ENCODE measurements around the gene SYN1.

Gene SYN1

DNA sequence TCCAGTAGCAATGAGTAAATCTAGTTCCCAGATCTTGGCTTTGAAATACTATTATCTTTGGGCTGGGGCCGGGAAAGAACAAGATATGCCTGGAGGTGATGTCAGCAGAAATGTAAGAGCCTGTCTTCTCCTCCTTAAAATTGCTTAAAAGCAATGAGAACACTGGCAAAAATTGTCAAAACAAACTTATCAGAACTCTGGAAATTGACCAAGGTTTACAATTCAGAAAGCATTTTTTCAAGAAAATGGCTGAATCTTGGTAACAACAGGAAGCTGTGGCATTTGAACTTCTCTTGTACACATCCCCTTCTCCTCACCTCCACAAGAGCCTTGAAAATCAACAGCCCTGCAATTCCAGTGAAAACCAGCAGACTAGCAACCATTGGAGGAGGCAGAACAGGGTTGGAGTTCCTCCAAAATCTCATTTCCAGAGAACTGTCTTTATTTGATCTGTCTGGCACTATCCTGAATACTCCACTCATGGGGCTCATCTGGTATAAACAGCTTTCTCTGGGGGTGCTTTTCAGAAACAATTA is 23.9 kb downstream of the SYN1 start:
- DNase-seq (ENCODE audit: low spot score): no peak

DNA sequence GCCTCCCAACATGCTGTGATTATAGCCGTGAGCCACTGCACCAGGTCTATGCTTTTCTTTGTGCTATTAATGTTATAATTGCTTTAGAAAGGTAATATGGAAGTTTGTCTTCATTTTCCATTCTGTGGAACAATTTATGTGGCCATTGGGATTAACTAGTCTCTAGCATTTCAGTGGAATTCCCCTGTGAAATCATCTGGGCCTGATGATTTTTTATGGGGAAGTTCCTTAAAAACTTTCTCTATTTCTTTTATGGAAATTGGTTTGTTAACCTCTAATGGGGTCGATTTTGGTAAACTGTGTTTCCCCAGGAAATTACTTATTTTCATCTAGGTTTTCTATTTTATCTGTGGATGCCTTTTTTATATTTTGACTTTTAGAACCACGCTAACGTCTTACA is 26.1 kb downstream of the SYN1 start:
- DNase-seq (ENCODE audit: low spot score): no peak

DNA sequence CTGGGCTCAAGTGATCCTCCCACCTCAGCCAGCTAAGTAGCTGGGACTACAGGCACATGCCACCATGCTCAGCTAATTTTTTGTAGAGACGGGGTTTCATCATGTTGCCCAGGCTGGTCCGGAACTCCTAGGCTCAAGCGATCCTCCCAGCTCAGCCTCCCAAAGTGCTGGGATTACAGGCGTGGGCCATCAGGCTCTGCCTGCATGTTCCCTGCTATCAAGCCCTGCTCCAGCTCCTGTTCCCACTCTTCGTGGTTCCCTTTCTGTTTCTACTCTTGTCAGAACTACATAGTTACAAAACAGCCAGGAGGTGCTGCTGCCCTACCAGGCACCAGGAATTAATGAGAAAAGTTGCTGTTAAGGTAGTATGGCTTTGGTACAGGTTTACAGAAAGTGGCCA is 28.7 kb downstream of the SYN1 start:
- DNase-seq (ENCODE audit: low spot score): no peak

DNA sequence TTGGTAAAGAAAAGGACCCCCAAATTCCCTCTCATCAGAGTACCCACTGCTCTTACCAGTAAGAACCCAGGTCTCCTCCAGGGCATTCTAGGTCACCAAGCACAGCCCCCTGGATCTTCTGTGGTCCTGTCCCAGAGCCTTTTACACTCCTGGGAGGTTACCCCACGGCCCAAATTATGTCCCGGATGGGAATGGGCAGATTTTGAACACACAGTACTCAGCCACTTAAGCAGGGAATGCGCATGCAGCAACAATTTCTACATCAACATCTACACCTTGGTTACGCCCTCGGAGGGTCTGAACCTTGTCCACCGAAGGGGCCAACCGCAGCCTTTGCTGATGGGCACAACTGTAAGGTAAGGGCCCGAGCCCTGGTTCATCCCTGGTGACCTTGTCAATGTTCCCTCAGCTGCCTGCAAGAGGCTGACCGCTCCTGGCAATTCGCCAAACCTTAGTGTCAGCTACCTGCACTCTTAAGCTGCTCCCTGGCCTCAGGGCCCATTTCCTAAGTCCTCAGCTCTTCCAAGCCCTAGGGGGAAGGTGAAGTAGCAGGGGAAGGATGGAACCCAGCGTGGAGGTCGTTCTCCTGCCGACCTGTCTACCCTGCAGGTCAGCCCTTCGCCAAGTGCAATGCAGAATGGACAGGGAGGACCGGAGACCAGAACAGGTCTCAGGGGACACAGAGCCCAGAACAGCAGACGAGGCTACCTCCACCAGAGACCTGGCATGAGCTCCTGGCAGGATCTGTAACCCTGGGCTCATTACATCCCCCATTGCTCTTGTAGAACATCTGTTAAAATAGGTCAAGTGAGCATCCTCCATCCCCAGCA is 31.5 kb downstream of the SYN1 start:
- DNase-seq (ENCODE audit: low spot score): peak; percentile 4

DNA sequence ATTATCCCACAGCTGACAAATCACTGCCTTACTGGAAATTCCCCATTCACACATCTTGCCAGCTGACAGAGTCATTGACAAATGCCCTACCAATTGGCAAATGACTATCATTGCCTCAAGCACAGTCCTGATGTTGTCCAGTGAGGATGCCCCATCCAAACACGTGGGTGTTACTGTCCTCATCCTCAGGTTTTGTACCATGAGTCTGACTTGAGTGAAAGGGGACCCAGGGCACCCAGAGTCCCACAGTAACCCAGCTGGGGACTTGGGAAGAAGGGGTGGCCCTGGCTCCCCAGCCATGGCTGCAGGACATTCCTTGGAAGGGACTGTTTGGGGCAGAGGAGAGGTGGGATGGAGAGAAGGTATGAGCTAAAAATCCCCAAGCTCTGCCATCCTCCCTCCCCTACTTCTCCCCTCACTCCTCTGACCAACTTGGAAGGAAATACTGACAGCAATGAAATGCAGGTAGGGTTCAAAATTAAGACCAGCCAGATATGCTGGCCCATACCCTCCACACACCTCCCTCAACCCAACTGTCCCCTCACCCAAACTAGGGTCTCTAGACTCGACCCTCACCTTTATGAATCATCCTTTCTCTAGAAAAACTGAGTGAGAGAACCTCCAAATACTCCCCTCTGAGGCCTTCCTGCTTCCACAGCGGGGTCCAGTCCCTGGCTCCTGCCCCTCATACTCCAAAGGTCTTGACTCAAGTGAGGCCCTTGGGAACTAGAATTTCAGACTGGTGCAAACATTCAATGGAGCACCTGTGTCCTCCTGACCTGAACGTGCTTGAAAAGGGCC is 32.4 kb downstream of the SYN1 start:
- no peak for DNase-seq (ENCODE audit: low spot score)

DNA sequence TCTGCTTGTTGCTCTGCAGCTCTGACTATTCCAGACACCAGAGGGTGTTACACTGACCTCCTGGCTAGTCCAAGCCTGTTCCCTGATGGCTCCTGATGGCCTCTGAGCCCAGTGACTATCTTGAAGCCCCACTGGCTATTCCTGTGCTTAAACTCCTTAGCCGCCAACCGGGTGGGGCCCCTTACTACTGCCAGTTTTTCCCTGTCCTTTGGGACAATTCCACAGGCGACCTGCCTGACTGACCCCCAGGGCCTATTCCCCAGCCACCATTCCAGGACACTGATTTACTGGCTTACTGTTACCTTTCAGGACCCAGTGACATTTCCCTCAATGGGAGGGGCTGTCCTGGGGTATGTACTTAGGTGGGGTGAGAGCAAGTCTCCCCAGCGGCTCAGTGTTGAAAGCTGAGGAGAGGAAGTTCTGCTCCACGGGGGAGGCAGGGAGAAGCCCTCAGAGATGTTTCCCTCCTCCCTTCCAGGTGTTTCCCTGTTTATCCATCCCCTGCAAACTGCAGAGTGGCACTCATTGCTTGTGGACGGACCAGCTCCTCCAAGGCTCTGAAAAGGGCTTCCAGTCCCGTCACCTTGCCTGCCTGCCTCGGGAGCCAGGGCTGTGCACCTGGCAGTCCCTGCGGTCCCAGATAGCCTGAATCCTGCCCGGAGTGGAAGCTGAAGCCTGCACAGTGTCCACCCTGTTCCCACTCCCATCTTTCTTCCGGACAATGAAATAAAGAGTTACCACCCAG is 33.4 kb downstream of the SYN1 start:
- DNase-seq (ENCODE audit: low spot score): peak; percentile 1

DNA sequence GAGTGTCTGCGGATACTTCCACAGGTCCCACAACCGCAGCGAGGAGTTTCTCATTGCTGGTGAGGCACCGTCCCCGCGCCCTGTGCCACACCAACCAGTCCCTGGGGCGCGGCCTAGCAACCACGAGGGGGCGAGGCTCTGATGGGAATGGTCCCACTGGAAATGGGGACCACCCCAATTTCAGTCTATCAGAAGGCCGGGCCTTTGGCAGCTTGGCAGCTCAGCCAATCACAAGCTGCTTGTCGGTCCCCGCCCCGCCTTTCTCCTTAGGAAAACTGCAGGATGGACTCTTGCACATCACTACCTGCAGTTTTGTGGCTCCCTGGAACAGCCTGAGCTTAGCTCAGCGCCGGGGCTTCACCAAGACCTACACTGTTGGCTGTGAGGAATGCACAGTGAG is 34.4 kb downstream of the SYN1 start:
- peak; percentile 4 for DNase-seq (ENCODE audit: low spot score)

DNA sequence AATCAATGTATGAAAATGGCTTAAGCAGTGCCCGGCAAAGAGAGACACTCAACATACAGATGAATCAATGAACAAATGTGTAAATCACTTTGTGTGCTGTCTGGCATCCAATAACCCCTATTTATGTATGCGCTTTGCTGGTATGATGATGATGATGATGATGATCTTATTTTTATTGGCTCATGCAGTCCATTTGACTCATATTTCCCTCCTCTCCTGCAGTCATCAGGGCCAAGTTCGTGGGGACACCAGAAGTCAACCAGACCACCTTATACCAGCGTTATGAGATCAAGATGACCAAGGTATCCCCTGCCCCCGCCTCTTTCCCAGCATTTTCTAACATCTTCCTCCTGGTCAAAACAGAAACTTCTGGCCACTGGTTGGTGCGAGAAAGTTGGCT is 34.9 kb downstream of the SYN1 start:
- DNase-seq (ENCODE audit: low spot score): no peak

DNA sequence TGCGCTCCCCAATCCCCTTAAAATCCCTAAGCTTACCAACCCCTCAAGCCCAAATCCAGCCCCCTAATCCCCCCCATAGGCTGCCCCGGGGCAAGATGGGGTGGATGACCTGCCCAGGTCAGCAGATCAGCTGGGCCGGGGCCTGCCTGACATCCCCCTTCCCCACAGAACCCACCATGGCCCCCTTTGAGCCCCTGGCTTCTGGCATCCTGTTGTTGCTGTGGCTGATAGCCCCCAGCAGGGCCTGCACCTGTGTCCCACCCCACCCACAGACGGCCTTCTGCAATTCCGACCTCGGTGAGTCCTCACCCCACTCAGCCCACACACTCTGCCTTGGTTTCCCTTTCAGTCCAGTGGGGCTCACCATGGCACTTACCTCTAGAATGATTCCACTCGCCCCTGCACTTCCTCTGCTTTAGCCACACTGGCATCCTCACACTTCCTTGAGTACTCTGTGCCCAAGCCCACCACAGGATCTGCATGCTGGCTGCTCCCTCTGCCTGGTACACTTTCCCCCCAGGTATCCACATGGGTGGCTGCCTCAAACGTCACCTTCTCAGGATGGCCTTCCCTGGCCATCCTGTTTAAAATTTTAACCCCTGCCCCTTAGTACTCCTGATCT is 36.3 kb downstream of the SYN1 start:
- peak; percentile 3 for DNase-seq (ENCODE audit: low spot score)

DNA sequence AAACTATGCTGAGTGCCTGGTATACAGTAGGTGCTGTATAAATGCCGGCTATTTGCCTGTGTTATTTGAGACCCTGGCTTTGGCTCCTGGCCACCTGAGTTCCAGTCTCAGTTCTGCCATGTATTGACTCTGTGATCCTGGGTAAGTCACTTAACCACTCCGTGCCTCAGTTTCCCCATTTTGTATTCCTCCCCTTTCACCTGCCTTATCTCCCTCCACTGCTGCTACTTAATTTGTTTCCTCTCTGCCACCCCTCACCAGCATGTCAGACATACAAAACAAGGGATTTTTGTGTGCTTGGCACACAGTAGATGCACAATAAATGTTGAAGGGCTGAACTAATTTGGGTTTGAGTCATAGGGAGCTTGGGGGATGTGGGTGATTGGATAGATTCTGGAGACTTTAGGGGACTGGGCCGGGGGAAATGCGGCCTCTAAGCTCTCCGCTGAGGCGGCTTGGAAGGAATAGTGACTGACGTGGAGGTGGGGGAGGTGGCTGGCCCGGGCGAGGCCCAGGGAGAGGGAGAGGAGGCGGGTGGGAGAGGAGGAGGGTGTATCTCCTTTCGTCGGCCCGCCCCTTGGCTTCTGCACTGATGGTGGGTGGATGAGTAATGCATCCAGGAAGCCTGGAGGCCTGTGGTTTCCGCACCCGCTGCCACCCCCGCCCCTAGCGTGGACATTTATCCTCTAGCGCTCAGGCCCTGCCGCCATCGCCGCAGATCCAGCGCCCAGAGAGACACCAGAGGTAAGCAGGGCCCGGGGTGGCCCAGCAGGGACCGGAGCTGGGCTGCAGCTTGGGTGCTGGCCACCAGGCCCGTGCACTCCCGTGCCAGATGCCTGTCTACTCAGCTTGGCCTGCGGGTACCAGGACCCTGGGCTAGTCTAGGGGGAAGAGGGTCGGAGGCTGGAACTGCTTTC is 37.7 kb downstream of the SYN1 start, which contains the start of gene TIMP1:
TIMP1 (plus strand) TSS at position 706 of the 917 bp plus-strand sequence. CDS start 980 bp downstream, outside the sequence.
- peak; percentile 31 for DNase-seq (ENCODE audit: low spot score)

DNA sequence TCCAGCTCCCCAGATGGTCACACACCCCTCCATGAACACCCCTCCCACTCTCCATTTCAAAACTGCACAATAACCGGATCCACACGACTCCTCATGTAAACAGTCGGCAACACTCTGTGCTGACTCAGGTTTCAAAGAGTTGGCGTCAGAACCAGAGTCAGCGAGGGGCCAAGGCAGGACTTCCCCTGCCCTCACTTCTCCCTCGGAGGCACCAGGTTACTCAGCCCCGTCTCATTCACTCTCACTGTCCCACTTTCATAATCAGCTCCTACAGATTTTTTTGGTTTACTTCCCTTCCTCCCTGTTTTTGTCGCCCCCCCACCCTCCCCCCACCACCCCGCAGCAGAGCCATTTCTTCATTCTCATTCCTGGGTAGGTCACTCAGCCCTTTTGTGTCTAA is 40.1 kb downstream of the SYN1 start:
- no peak for DNase-seq (ENCODE audit: low spot score)

DNA sequence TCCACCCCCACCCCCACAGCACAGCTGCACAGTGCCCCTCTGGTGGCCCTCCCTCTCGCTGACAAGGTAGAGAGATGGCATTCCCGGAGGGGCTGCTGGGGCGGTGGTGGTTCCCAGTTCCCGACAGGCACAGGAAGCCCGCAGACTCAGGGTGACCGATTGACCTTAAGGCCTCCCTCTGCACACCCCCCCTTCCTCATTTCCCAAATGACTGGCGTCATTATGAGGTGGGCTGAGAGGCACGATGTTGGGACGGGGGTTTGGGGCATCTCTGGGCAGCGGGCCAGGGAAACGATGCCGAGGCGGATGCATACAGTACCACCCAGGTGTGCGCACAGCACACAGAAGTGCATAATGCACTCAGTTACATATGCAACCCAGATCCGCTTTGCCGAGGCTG is 41.0 kb downstream of the SYN1 start:
- peak; percentile 2 for DNase-seq (ENCODE audit: low spot score)

DNA sequence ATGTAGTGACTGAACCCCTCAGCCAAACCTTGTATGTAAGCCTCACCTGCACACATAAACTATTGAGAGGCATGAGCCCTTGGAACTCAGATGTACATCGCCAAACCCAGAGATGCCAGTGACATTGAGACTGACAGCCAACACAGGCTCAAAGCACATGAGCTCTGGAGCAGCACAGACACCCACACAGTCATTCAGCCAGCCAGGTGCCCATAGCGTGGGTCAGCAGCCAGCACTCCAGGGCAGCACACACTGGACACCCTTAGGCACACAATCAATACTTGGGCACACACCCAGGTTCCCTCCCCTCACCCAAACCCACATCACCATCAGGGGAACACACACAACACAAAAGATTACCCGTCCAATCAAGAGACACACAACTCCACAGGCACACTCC is 41.8 kb downstream of the SYN1 start:
- DNase-seq (ENCODE audit: low spot score): no peak

DNA sequence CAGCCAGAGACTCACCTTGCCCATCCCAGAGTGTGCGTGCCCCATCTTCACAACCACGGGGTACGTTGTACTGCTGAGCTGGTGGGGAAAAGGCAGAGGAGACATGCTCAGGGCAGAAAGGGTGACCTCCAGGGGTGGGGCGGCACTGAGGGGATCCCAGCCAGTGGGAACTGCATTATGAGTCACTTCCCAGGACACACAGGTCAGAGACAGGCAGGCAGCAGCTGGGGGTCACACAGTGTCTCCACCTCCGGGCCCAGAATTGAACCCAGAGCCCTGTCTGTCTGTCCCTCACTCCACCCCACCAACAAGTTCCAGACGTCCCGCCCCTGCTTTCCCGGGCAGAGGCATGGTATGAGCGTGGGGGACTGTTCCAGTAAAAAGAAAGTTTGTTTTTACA is 42.2 kb downstream of the SYN1 start:
- no peak for DNase-seq (ENCODE audit: low spot score)

DNA sequence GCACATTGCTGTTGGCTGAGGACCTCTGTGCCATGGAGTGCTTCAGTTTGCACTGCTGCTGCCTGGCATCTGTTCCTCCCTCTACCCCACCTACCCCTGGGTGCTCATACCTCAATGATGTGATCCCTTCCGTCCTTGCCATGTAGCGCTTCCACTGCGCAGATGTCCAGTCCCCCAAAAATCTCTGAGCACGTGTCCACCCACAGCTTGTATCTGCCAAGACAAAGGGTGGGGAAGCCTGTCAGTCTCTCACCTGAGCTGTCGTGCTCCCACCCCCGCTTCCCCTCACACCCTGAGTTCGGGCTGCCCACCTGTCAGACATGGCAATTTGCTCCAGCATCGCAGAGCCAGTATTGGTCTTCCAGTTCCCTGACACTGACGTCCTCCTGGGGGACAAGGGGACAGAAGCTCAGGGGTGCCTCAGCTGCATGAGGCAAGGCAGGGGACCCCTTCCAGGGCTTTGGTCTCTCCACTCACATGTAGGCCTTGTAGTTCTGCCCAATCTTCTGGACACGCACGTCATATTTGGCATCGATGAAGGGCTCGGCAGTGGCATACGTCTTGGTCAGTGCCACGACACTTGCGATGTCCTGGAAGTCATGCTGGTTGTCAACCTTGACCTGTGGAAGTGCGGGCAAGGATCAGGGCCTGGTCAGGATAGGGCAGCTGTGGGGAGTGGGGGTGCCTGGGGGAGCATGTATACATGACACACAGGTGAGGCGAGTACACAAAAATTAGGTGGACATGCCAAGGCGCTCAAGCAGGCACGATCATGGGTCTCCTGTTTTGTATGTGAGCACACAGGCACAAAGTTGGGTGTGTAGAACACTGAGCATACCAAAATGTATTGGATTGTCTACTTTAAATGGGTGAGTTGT is 43.4 kb downstream of the SYN1 start:
- DNase-seq (ENCODE audit: low spot score): no peak

DNA sequence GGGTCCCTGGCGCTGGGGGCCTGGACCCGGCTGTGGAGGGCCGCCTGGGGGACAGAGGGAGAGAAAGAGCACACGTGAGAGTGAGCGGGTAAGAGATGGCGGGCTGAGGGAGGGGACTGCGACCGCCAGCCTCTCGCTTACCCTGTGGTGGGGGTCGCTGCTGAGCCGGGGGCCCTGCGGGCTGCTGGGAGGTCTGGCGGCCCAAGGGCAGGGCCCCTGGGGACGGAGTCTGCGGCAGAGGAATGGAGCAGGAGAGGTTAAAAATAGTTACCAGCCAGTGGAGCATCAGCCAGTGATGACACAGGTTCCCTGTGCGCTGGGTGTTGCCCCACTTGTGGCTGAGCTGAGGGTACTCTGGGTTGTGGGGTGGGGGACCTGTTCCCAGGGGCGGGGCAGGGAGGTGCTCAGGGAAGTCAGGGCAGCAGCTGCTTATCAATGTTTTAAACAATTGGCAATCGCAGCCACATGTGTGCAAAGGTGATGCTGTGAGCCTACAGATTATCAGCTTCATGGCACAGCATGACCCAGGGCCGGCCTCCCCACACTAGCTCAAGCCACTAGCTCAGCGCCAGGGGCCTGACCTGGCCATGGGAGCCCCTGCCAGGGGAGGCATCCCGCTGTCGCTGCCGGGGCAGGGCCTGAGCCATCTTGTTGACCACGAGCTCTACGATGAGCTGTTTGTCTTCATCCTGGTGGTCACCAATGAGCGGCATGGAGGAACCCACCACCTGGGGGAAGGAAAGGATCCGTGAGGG is 44.9 kb downstream of the SYN1 start:
- DNase-seq (ENCODE audit: low spot score): no peak

DNA sequence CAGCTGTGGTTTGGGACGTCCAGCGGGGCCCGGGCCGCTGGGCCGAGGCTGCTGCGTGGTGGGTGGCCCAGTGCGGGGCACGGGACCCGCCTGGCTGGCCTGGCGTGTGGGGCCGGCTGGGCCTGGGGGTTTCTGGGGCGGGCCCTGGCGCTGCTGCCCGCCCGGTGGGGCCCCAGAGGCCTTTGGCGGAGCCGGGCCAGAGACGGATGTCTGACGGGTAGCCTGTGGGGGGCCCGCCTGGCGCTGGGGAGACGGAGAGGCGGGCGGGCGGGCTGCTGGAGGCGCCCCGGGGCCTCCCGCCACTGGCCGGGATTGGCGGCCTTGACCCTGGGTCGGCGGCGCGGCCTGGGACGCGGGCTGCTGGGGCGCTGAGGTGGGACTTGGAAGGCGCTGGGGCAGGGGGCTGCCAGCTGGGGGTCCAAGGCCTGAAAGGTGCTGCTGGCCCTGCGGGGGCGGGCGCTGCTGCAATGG is 45.5 kb downstream of the SYN1 start:
- DNase-seq (ENCODE audit: low spot score): no peak

DNA sequence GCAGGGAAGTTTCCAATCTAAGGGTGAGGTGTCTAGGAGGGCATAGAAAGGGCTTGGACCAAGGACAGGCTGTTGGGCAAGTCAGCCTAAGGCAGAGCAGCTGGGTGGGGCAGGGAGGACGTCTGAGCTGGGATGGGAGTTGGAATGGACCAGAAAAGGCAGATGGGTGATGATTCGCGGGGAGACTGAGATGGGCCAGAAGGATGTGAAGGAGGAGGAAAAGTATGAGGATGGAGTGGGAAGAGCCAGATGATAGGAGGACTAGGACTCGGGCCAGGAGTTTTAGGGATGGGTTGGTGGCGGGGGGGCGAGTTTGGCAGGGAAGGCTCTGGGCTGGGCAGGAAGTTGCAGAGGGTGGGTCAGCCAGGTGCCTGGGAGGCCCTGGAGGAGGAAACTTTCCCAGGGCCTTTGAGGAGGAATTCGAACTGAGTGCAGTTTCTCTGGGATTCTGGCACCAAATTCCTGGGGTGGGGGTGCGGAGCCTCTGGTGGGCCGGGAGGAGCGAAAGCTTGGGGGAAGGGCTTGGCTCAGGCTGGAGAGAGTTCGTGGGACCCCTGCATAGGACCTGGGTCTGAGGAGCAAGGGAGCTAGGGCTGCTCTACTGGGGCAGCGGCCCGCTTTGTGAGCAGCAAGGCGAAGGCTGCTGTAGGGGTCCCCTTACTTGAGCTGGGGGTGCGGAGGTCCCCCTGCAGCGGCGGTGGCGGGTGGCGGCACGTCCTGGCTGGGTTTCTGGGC is 46.1 kb downstream of the SYN1 start:
- no peak for DNase-seq (ENCODE audit: low spot score)

All from D341Med (cell line).